Prostate gland (tissue), 2 donors: ENCODE data around the gene SYPL2. TPM values are rescaled to one million over a fixed set of nuclear protein-coding genes. Genes with fewer than 3 reads are reported as not detected.

Experiments used
- DNase-seq: peaks from one replicate; pipeline ENCODE4 v3.0.0-alpha.2; 2019; ENCODE audit warnings: low spot score
- H3K27ac ChIP-seq, 2 donors: fragments of 200-600 bp; sonication (generic); 2 replicates each; pipeline ENCODE4 v1.5.1; 2017 to 2019
- H3K27me3 ChIP-seq: fragments of 200-600 bp; sonication (generic); replicated peaks from 2 replicates; pipeline ENCODE4 v1.5.1; 2019; ENCODE audit not compliant: insufficient read depth
- H3K36me3 ChIP-seq, 2 donors: fragments of 200-600 bp; sonication (generic); 1 replicate in 1 of 2; 2 replicates in 1 of 2; pipeline versions ENCODE4 v1.5.1 to v1.8.1; 2017 to 2019
- H3K4me1 ChIP-seq: fragments of 200-600 bp; sonication (generic); replicated peaks from 2 replicates; pipeline ENCODE4 v1.5.1; 2019
- H3K4me3 ChIP-seq, 2 donors: fragments of 200-600 bp; sonication (generic); 2 replicates each; pipeline ENCODE4 v1.5.1; 2017 to 2019
- H3K9me3 ChIP-seq: fragments of 200-600 bp; sonication (generic); 2 replicates; pipeline ENCODE4 v1.5.1; 2017
- CTCF ChIP-seq, 4 experiments: fragments of 200-600 bp in 2 of 4; fragments of 450-650 bp in 2 of 4; sonication (generic) in 2 of 4; IDR thresholded peaks; 1 replicate in 3 of 4; 2 replicates in 1 of 4; pipeline ENCODE4 v1.5.1; 2016 to 2019; ENCODE audit warnings: antibody characterized with exemption in 4 of 4, mild to moderate bottlenecking in 2 of 4, moderate library complexity in 2 of 4
- POLR2A ChIP-seq: fragments of 450-650 bp; IDR thresholded peaks from one replicate; pipeline ENCODE4 v1.6.1; 2016; ENCODE audit warnings: antibody characterized with exemption, mild to moderate bottlenecking
- POLR2AphosphoS5 ChIP-seq: sonication (generic); formaldehyde crosslinking; IDR thresholded peaks from one replicate; pipeline ENCODE4 v1.6.1; 2017; ENCODE audit warnings: antibody characterized with exemption
- WGBS: methylation state at CpG from one replicate; pipeline ENCODE4 v1.1.5; 2018; 5-methylcytosine and 5-hydroxymethylcytosine counted together
- intact Hi-C: fragments of 100-400 bp; cut with DNase I; formaldehyde crosslinking; loops from one replicate; pipeline ENCODE4 v1.14.2; 2022
- total RNA-seq, 2 donors: library from RNA; depleted of rRNA; stranded (reverse); fragments of >200 nt; gene quantifications; one replicate each; pipeline ENCODE4 v1.1.0, GENCODE V29; 2016

Gene SYPL2
- total RNA-seq, 2 donors from 2014 or later = 1.3 to 48.1 TPM

- no peaks in the 10 kb centered on the region for H3K36me3 ChIP-seq
- no peaks in the 10 kb centered on the region for H3K27me3 ChIP-seq
- TF ChIP-seq POLR2A (no peak), CTCF (IDR thresholded peaks at IDR 0.05) (no peak), POLR2AphosphoS5 (no peak)
- H3K9me3 ChIP-seq = no peaks in the 10 kb centered on the region
- no peak overlapping the region for H3K27ac ChIP-seq
- no peak for DNase-seq
- 84% methylated on average over 9 of the region's 9 CpGs for WGBS
- no peaks in the 10 kb centered on the region for H3K4me1 ChIP-seq
- intact Hi-C loops = no loop called here
- no peak overlapping the region for H3K4me3 ChIP-seq
Measured at GRCh38 chr1:109475261-109475660, 8.9 kb downstream of the SYPL2 start.

GRCh38 chr1:109476825-109477224 lies 10.5 kb downstream of the SYPL2 start:
- 92% methylated on average over 8 of the region's 8 CpGs for WGBS
- no peak for DNase-seq

GRCh38 chr1:109477821-109478220 lies 11.5 kb downstream of the SYPL2 start:
- H3K4me1 ChIP-seq = no peaks in the 10 kb centered on the region
- no peak overlapping the region for H3K4me3 ChIP-seq
- H3K36me3 ChIP-seq = no peaks in the 10 kb centered on the region
- intact Hi-C loops = no loop called here
- H3K27me3 ChIP-seq = no peaks in the 10 kb centered on the region
- no peak overlapping the region for H3K27ac ChIP-seq
- no peak for DNase-seq
- 76% methylated on average over 6 of the region's 6 CpGs for WGBS
- H3K9me3 ChIP-seq = no peaks in the 10 kb centered on the region
- TF ChIP-seq POLR2A (no peak), CTCF (IDR thresholded peaks at IDR 0.05) (no peak), POLR2AphosphoS5 (no peak)

More at GRCh38 chr1:109476825-109477224, 10.5 kb downstream of the SYPL2 start:
- TF ChIP-seq POLR2AphosphoS5 = no peak
- TF ChIP-seq CTCF (IDR thresholded peaks at IDR 0.05) = no peak
- no peak for TF ChIP-seq POLR2A
- Histone ChIP-seq H3K36me3 (no peaks in the 10 kb centered on the region), H3K4me1 (no peaks in the 10 kb centered on the region), H3K27ac (no peak overlapping the region), H3K9me3 (no peaks in the 10 kb centered on the region), H3K4me3 (no peak overlapping the region), H3K27me3 (no peaks in the 10 kb centered on the region)
- intact Hi-C loops = no loop called here

GRCh38 chr1:109478806-109479205 lies 12.5 kb downstream of the SYPL2 start:
- Histone ChIP-seq H3K27ac (no peak overlapping the region), H3K9me3 (no peaks in the 10 kb centered on the region), H3K27me3 (no peaks in the 10 kb centered on the region), H3K36me3 (no peaks in the 10 kb centered on the region), H3K4me1 (no peaks in the 10 kb centered on the region), H3K4me3 (no peak overlapping the region)
- TF ChIP-seq CTCF (IDR thresholded peaks at IDR 0.05) (no peak), POLR2A (no peak), POLR2AphosphoS5 (peak; percentile 27)
- 14% methylated on average over 7 of the region's 7 CpGs for WGBS
- intact Hi-C loops = no loop called here
- DNase-seq = no peak

- no peaks in the 10 kb centered on the region for H3K36me3 ChIP-seq
- H3K9me3 ChIP-seq = no peaks in the 10 kb centered on the region
- H3K27me3 ChIP-seq = no peaks in the 10 kb centered on the region
- DNase-seq = no peak
- intact Hi-C loops = no loop called here
- no peak overlapping the region for H3K4me3 ChIP-seq
- no peak for TF ChIP-seq POLR2AphosphoS5
- no peak for TF ChIP-seq CTCF (IDR thresholded peaks at IDR 0.05)
- no peak for TF ChIP-seq POLR2A
- H3K4me1 ChIP-seq = peaks cover 1% of the 10 kb centered on the region
- 75% methylated on average over 5 of the region's 5 CpGs for WGBS
- no peak overlapping the region for H3K27ac ChIP-seq
Measured at GRCh38 chr1:109479311-109479710, 13.0 kb downstream of the SYPL2 start.
